ENCODE data around the gene MEOX2.

DNA sequence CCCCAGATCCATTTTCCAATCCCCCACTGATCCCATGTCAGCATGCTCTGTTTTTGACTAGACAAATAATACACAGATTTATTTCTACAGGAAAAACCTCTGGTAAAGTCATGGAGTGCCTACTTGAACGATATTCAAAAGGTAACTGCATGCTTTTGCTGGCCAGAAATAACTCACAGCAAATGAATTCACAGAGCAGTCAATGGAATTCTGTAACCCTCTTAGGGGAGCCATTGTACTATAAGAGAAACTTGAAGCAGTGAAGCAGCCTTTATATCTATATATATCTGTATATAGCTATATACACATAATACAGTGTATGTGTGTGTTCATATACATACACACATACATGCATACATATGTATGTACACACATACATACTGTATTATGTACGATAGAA, 29.0 kb upstream of the MEOX2 start:
- TF ChIP-seq, protein P1, sequence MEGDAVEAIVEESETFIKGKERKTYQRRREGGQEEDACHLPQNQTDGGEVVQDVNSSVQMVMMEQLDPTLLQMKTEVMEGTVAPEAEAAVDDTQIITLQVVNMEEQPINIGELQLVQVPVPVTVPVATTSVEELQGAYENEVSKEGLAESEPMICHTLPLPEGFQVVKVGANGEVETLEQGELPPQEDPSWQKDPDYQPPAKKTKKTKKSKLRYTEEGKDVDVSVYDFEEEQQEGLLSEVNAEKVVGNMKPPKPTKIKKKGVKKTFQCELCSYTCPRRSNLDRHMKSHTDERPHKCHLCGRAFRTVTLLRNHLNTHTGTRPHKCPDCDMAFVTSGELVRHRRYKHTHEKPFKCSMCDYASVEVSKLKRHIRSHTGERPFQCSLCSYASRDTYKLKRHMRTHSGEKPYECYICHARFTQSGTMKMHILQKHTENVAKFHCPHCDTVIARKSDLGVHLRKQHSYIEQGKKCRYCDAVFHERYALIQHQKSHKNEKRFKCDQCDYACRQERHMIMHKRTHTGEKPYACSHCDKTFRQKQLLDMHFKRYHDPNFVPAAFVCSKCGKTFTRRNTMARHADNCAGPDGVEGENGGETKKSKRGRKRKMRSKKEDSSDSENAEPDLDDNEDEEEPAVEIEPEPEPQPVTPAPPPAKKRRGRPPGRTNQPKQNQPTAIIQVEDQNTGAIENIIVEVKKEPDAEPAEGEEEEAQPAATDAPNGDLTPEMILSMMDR (IDR thresholded peaks at IDR 0.05; ENCODE audit: low read depth, low read length): no peak
- no peak for TF ChIP-seq EZH2phosphoT487 (IDR thresholded peaks at IDR 0.05; ENCODE audit: low read depth)
